Peyer's patch (tissue), 4 donors: ENCODE results near the gene FGF2. TPM values are rescaled to one million over a fixed set of nuclear protein-coding genes. Genes with fewer than 3 reads are reported as not detected.
"Not testable (repeated sequence)": the region's sequence is repeated elsewhere in the genome, so short reads cannot be mapped to it uniquely, and the experiment has no call there.

Experiments used
- DNase-seq, 3 donors: peaks; one replicate each; pipeline ENCODE4 v3.0.0-alpha.2; 2017 to 2019
- H3K27ac ChIP-seq, 4 donors: fragments of 200-600 bp; sonication (generic); one replicate each; pipeline ENCODE4 v1.5.1; 2016 to 2019
- H3K27me3 ChIP-seq, 2 donors: fragments of 200-600 bp; sonication (generic); one replicate each; pipeline ENCODE4 v1.5.1; 2019
- H3K36me3 ChIP-seq, 3 donors: fragments of 200-600 bp; sonication (generic); one replicate each; pipeline ENCODE4 v1.5.1; 2016 to 2019
- H3K4me1 ChIP-seq, 4 donors: fragments of 200-600 bp; sonication (generic); one replicate each; pipeline ENCODE4 v1.5.1; 2016 to 2019
- H3K4me3 ChIP-seq, 4 donors: fragments of 200-600 bp; sonication (generic); 1 replicate in 3 of 4; 2 replicates in 1 of 4; pipeline ENCODE4 v1.5.1; 2016 to 2019; ENCODE audit warnings: mild to moderate bottlenecking in 1 of 4
- H3K9me3 ChIP-seq, 4 donors: fragments of 200-600 bp; sonication (generic); one replicate each; pipeline ENCODE4 v1.5.1; 2016 to 2019; ENCODE audit warnings: mild to moderate bottlenecking in 1 of 4
- CTCF ChIP-seq, 6 experiments: fragments of 450-650 bp in 4 of 6; fragments of 200-600 bp in 2 of 6; sonication (generic) in 1 of 6; IDR thresholded peaks; one replicate each; pipeline ENCODE4 v1.5.1; 2017 to 2019; ENCODE audit warnings: antibody characterized with exemption in 6 of 6, mild to moderate bottlenecking in 3 of 6, moderate library complexity in 1 of 6
- POLR2A ChIP-seq, 2 donors: fragments of 450-650 bp; IDR thresholded peaks; one replicate each; pipeline ENCODE4 v1.5.1; 2017; ENCODE audit warnings: antibody characterized with exemption in 2 of 2, mild to moderate bottlenecking in 2 of 2, moderate library complexity in 2 of 2
- total RNA-seq, 4 donors: library from RNA; depleted of rRNA; stranded (reverse); fragments of >200 nt; gene quantifications; one replicate each; pipeline ENCODE4 v1.1.0, GENCODE V29; 2016

FGF2 gene
- total RNA-seq, 4 donors from 2014 or later: 1.0 to 5.8 (median 2.1) TPM

GRCh38 chr4:122922877-122923511 lies 96.4 kb downstream of the FGF2 start:
- H3K27ac ChIP-seq: peak overlapping the region; percentile 60 to 74 (median 71)
- TF ChIP-seq CTCF (IDR thresholded peaks at IDR 0.05): no peak
- no peak for TF ChIP-seq POLR2A (IDR thresholded peaks at IDR 0.05)
- H3K4me3 ChIP-seq: peak overlapping the region; percentile 66 to 94 (median 76)
- H3K4me1 ChIP-seq: peaks cover 0 to 19% (median 2%) of the 10 kb centered on the region in 4 donors
- H3K9me3 ChIP-seq: no peaks in the 10 kb centered on the region
- peak; percentile 84 to 94 (median 85) for DNase-seq
- H3K36me3 ChIP-seq: no peaks in the 10 kb centered on the region
- no peaks in the 10 kb centered on the region for H3K27me3 ChIP-seq

- Histone ChIP-seq H3K27me3 (no peaks in the 10 kb centered on the region), H3K4me1 (peaks cover 0 to 15% (median 0%) of the 10 kb centered on the region in 4 donors), H3K4me3 (no peak overlapping the region), H3K9me3 (no peaks in the 10 kb centered on the region), H3K27ac (no peak overlapping the region), H3K36me3 (peaks cover 0 to 7% (median 0%) of the 10 kb centered on the region in 3 donors)
- TF ChIP-seq POLR2A (IDR thresholded peaks at IDR 0.05) (no peak), CTCF (IDR thresholded peaks at IDR 0.05) (no peak)
- no peak for DNase-seq
These were observed 102.3 kb downstream of the FGF2 start for GRCh38 chr4:122928930-122929329.

GRCh38 chr4:122930862-122931261 lies 104.2 kb downstream of the FGF2 start:
- Histone ChIP-seq H3K4me1 (no peaks in the 10 kb centered on the region), H3K27me3 (no peaks in the 10 kb centered on the region), H3K36me3 (peaks cover 0 to 24% (median 0%) of the 10 kb centered on the region in 3 donors), H3K27ac (no peak overlapping the region), H3K4me3 (no peak overlapping the region), H3K9me3 (no peaks in the 10 kb centered on the region)
- no peak for DNase-seq
- TF ChIP-seq CTCF (IDR thresholded peaks at IDR 0.05): peak in 4 of 6 experiments; percentile 35 to 60 (median 55)
- no peak for TF ChIP-seq POLR2A (IDR thresholded peaks at IDR 0.05)

- H3K27ac ChIP-seq: no peak overlapping the region
- no peak overlapping the region for H3K4me3 ChIP-seq
- no peak for DNase-seq
- TF ChIP-seq POLR2A (IDR thresholded peaks at IDR 0.05): no peak
- no peak for TF ChIP-seq CTCF (IDR thresholded peaks at IDR 0.05)
- no peaks in the 10 kb centered on the region for H3K4me1 ChIP-seq
- peaks cover 0 to 34% (median 0%) of the 10 kb centered on the region in 3 donors for H3K36me3 ChIP-seq
- no peaks in the 10 kb centered on the region for H3K27me3 ChIP-seq
- H3K9me3 ChIP-seq: no peaks in the 10 kb centered on the region
These were observed 106.1 kb downstream of the FGF2 start for GRCh38 chr4:122932763-122933162.

- not testable (repeated sequence) for H3K27ac ChIP-seq, H3K4me3 ChIP-seq, H3K9me3 ChIP-seq, H3K27me3 ChIP-seq, H3K4me1 ChIP-seq
- H3K36me3 ChIP-seq: peaks cover 0 to 24% (median 0%) of the 10 kb centered on the region in 3 donors
- peak in 2 of 3 donors; percentile 49 to 73 for DNase-seq
These were observed 118.5 kb downstream of the FGF2 start for GRCh38 chr4:122945136-122945535.

- TF ChIP-seq POLR2A (IDR thresholded peaks at IDR 0.05): no peak
- TF ChIP-seq CTCF (IDR thresholded peaks at IDR 0.05): no peak
- Histone ChIP-seq H3K9me3 (no peaks in the 10 kb centered on the region), H3K4me1 (no peaks in the 10 kb centered on the region), H3K27ac (no peak overlapping the region), H3K4me3 (no peak overlapping the region), H3K36me3 (peaks cover 0 to 24% (median 0%) of the 10 kb centered on the region in 3 donors), H3K27me3 (no peaks in the 10 kb centered on the region)
- no peak for DNase-seq
These were observed 119.5 kb downstream of the FGF2 start for GRCh38 chr4:122946142-122946541.

Other genes starting within 250 kb of the FGF2 start
- gene IL21, start 205.8 kb upstream of the FGF2 start, total RNA-seq: not detected
- 1 to 10 TPM; 1.7 to 5.6 (median 4.7) TPM for gene BBS12, start 94.1 kb upstream of the FGF2 start, total RNA-seq
- 10 to 100 TPM in 2 of 4 donors, 1 to 10 TPM in 2; 8.7 to 12.4 (median 10.5) TPM for gene NUDT6, start 95.8 kb downstream of the FGF2 start, total RNA-seq